GM18858 (cell line): ENCODE measurements around the gene DNAI2.
"Not testable (repeated sequence)": the region's sequence is repeated elsewhere in the genome, so short reads cannot be mapped to it uniquely, and the experiment has no call there.

Experiments
- ATAC-seq: cut with Tn5 transposase; IDR thresholded peaks from one replicate; pipeline ENCODE4 v1.9.1; 2021; ENCODE audit not compliant: unreplicated experiment

The DNAI2 gene

DNA sequence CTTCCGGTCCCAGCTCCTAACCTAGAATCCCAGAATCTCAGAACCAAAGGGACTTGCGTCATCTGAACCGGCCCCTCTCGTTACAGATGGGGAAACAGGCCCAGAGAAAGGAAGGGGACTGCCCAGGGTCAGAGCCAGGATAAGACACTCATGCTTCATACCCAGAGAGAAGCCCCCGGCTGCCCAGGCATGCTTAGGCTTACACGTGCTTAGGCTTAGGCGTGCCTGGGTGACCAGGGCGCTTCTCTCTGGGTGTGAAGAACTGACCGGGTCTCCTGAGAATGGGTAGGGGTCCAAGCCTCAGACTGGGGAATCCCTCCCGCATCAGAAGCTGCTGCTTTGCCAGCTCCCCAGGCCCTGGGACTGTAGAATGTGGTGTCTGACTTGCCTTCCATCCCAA is 29.9 kb upstream of the DNAI2 start:
- ATAC-seq = no peak

DNA sequence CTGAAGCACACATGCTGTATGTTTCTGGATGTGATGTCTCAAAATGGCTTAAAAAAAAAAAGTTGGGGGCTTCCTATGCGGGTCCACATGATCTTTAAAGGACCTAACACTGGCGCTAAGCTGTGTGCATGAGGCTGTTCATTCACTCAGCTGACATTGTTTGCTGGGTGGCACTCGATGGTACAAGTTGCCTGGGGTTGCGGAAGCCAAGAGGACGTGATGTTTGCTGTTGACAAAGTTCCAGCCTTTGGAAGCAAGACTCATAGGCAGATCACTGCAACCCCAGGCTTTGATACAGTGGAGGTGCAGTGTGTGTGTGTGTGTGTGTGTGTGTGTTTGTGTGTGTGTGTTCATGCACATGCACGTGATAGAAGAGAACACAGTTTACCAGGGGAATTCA is 29.5 kb upstream of the DNAI2 start:
- no peak for ATAC-seq

DNA sequence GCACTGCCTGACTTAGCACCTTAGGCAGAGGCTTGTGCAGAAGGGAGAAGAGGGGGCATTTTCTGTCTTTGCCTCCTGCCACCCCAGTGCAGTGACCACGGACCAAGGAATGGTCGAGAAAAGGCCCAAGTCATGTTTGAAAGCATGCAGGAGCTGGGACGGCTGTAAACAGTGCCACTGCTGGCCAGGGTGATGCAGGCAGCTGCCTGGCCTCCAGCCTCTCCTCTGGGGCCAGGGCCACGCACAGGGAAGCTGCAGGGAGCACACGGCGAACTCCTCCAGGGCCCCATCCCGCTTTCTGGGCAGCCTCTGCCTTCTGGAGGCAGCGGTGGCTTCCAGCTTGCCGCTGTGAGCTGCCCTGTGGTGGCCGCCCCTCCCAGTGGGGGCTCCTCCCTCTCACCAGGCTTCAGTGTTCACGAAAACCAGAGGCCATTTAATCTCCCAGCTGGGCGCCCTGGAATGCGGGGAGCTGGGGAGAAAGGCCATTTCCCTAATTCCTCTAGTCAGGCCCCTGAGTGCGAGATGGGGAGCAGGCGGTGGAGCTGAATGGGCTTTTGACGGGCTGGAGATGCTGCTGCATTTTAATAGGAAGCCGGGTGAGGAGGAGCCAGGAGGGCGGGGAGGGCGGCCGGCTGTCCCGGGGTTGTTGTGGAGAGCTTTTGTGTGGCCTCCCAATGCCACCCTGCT is 28.7 kb upstream of the DNAI2 start:
- no peak for ATAC-seq

DNA sequence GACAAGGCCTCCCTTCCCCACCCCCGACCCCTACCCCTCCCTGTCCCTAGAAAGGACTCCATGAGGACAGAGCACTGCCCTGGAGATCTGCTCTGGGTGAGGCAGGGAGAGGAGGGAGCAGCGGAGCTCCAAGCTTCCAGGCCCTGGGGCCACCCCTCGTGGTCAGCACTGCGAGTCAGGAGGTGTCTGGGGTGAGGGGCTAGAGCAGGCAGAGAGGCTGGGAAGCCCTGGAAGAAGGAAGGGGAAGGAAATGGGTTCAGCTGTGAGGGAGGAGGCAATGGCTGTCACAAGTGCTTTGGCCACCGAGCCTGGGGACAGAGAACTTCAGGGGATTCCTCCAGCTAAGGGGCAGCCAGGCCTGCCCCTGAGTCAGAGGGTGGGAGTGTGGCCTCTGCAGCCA is 28.2 kb upstream of the DNAI2 start:
- ATAC-seq = no peak

DNA sequence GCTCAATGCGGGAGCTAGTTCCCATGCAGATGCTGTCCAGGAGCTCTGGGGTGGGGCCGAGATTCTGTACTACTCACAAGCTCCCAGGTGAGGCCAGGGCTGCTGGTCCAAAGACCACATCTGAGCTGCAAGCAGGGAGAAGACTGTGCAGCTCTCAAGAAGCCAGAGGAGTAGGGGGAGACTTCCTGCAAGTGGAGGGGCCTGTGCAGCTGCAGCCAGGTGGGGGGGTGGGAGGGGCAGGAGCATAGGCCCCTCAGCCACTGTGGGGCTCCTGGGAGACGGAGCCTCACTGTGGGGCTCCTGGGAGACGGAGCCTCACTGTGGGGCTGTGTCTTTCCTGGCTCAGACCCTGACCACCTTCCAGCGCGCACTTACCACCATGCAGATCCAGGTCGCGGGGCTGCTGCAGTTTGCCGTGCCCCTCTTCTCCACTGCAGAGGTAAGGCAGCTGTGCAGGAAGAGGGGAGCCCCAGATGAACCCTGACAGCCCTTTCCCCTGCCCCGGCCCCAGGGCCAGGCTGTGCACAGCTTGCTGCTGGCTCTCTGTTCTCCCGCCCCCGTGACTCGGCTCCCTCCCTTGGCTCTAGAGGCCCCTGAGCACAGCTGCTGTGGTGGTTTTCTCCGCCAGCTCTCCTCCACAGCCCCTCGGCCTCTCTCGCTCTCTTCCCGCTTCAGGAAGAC is 24.3 kb upstream of the DNAI2 start:
- no peak for ATAC-seq

DNA sequence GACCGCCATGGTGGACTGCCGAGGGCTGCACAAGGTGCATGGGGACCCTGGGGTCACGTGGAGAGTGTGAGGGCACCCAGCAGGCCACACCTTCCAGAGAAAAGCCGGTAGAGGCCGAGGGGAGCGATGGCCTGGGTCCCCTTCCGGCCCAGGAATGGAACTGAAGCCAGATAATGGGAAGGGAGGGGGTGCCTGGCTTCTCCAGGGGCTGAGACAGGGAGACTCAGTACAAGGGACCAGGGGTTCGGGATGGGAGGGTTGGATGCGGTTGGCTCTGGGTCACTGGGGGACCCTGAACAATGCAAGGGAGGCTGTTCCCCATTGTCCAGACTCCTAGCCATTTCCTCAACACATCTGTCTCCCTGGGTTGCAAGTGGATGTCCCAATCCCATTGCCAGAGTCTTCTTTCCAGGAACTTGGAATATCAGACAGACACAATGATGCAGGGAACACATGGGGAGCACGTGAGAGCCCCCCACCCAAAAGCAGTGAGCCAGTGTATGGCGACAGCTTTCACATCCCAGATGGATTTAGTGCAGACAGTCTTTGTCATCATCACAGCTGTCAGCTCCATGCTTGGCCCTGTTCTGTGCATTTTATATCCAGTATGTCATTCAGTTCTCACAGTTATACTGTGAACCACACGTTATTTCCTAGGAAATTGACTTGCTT is 23.6 kb upstream of the DNAI2 start:
- ATAC-seq = no peak

DNA sequence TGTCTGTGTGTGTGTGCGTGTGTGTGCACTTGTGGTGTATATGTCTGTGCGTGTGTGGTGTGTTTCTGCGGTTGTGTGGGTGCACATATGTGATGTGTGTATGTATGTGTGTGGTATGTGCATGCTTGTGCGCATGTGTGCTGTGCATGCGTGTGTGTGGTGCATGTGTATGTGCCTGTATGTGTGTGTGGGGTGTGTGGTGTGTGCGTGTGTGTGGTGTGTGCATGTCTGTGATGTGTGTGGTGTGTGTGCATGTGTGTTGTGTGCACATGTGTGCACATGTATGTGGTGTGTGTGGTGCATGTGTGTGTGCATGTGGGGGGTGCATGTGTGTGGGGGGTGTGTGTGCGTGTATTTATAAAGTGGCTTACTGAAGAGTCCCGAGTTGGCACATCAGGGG is 23.0 kb upstream of the DNAI2 start:
- no peak for ATAC-seq

DNA sequence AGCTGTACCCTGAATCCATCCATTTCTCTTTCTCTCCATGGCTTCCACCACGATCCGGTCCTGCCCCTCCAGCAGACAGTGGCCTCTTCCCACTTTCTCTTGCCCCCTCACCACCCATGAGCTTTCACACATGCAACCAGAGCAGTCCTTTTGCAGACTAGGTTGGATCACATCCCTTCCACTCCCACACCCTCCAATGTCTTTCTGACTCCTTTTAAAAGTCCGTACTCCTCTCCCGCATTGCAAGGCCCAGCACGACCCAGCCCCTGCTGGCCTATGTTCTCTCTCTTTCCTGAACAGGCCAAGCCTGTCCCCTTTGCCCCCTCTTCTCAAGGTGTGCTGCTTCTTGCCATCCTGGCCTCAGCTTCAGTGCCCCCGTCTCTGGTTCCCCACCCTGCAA is 22.5 kb upstream of the DNAI2 start:
- no peak for ATAC-seq

DNA sequence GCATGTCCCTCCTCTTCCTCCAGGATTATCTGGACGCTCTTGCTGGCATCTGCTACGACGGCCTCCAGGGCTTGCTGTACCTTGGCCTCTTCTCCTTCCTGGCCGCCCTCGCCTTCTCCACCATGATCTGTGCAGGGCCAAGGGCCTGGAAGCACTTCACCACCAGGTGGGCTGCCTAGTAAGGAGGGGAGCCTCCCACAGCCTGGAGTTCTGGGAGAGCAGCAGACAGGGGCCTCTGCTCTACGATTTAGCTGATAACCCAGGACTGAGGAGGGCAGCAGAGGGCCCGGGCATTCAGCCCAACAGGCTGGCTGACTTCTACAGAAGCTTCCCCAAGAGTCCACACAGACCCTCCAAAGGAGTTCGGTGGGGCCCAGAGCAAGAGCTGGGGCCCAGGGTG is 21.8 kb upstream of the DNAI2 start:
- ATAC-seq = no peak

DNA sequence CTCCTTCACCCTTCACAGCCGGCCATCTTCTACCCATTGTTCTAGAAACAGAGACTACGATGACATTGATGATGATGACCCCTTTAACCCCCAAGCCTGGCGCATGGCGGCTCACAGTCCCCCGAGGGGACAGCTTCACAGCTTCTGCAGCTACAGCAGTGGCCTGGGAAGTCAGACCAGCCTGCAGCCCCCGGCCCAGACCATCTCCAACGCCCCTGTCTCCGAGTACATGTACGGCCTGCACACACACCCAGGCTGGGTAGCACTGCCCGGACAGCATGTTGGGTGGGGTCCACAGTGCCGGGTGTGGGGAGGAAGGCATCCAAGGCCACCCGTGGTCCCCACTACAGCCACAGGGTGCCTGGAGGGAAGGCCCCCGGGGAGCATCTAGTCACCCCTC is 21.0 kb upstream of the DNAI2 start:
- ATAC-seq = no peak

DNA sequence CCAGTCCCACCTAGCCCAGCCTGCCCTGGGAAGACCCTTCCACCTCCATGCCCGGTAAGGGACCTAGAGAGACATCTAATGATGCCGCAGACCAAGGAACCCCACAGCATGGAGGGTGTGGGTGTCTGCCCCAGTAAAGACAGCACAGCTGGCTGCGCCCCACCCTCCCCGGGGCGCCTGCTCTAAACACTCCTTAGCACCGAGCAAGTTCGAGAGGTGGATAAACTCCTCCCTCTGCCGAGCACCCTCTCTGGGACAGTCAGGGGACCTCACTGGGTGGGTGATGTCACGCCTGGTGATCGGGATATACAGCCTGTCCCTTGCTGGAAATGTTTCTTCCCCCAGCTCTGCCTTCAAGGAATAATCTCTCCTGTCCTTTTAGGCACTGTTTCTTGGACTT is 16.7 kb upstream of the DNAI2 start:
- no peak for ATAC-seq

DNA sequence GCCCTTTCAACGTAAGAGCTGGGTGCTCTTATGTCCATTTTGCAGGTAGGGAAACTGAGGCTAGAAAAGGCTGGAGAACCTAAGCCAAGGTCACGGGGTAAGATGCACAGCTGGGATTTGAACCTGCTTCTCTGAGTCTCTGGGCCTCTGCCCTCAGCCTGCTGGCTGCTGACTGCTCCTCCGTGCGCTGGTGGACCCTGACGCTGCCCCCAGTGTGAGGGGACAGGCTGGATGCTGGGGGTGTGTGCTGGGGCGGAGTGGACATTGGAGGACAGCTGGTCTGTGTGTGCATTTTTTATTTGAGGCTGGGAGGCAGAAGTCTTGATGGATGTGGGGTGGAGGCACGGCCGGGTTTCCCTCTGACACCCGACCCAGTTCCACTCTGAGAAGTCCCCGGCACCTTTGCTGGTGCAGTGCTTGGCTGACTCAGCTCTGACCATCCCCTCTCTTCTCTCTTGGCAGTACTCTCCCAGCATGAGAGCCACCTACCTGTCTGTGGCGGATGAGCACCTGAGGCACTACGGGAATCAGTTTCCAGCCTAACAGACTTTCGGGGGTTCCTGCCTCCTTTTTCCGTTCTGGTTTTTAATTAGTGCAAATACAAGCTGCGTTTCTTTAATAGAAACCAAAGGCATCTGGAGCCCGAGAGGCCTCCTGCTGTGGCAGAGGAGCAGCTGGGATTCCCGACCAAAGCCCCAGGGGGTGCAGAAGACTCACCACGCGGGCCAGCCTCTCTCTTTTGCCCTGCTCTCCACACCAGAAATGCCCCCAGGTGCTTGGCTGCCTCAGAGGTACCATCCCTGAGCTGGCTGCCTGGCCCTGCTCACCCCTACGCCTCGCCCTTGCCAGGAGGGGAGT is 14.1 kb upstream of the DNAI2 start:
- no peak for ATAC-seq

DNA sequence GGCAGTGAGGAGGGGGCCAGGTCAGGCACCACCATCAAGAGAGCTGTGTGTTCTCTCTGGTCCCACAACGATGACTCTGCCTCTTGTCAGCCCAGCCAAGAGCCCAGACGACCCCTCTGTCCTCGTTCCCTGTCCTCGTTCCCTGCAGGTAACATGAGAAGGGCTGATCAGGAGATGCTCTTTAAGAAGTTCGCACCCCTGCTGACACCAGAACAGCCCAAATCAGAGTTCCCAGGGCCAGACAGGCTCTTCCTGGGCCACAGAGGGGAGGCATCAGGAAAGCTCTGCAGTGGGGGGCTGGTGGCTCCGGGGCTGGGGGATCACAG is 13.5 kb upstream of the DNAI2 start:
- ATAC-seq = no peak

DNA sequence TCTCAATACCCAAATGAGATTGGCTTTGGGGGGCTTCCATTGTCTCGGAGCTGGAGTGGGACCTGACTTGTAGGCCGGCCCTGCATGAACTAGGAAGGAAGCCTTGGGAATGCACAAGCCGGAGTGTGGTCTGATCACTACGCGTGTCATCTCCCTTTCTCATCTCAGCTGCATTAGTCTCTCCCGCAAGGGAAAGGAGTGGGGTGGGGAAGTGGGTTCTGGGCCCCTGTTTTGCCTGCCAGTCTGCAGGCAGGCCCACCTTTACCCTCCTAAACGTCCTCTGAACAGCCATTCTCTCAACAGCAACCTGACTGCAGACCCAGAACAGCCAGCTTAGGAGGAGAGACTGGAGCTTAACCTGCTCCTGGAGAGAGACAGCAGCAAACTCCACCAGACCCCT is 11.4 kb upstream of the DNAI2 start:
- ATAC-seq = no peak

DNA sequence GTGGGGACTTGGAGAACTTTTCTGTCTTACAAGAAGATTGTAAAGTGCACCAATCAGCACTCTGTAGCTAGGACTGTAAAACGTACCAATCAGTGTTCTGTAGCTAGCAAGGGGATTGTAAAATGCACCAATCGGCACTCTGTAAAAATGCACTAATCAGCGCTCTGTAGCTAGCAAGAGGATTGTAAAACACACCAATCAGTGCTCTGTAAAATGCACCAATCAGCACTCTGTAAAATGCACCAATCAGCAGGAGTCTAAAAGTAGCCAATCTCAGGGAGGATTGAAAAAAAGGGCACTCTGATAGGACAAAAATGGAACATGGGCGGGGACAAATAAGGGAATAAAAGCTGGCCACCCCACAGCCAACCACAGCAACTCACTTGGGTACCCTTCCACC is 7.0 kb upstream of the DNAI2 start:
- ATAC-seq = not testable (repeated sequence)

DNA sequence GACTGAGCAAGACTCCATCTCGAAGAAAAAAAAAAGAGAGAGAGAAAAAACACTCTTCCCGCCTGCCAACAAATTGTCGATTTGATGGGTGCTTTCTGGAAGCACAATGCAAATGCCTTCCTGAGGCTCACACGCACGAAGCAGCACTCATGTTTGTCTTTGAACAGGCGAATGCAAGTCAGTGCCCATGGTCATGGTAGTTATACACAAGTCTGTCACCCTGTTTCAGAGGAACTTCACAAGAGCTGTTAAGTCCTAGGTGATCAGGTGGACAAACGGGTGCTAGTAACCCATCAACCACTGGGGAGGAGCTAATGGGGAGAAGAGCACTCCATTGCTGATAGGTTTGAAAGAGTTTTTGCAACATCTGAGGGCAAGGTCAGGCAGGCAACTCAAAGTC is 6.5 kb upstream of the DNAI2 start:
- ATAC-seq = no peak

DNA sequence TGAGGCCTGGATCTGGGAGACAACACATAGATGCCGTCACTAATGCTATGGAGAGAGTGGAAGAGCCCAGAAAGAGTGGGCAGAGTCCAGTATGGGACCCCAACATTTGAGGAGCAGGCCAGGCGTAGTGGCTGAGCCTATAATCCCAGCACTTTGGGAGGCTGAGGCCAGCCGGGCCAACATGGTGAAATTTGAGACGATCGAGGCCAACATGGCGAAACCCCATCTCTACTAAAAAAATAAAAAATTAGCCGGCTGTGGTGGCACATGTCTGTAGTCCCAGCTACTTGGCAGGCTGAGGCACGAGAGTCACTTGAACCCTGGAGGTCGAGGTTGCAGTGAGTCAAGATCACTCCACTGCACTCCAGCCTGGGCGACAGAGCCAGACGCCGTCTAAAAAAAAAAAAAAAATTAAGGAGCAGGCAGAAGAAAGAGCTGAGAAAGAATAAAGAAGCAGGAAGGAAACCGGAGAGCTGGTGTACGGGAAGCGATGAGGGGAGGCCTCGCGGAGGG is 6.0 kb upstream of the DNAI2 start:
- ATAC-seq = no peak

DNA sequence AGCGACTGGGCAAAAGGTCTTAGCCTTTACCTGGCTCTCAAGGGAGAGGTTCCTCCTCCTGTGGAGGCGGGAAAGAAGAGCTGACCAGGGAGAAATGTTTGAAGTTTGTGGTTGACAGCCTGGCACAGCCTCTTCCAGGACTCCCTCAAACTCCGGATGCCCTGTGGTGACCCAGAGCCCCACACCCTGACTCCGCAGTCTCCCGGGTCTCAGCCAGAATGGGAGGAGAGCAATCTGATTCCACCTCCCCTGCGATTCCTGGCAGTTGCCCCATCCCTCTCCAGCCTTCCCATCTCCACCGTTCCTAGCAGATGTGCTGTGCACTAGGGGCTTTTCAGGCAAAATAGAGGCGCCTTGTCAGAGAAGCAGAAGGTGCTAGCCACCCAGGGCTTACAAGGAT is 5.5 kb upstream of the DNAI2 start:
- ATAC-seq = no peak

DNA sequence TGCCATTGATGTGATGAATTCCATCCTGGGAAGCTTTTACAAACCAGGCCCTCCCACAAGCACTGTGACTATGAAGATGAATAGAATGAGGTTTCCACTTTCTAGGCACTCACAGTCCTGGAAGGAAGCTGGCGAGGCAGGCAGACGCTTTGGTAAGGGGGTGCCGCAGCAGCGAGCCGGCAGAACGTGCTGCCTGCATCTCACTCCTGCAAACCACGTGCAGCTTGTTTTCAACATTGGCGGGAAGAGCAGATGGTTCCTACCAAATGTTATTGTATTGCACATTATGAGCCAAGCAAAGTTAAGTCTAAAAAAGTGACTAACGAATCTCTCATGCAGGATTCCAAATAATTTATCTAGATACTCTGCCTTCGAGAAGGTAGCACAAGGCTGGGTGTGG is 3.7 kb upstream of the DNAI2 start:
- no peak for ATAC-seq

DNA sequence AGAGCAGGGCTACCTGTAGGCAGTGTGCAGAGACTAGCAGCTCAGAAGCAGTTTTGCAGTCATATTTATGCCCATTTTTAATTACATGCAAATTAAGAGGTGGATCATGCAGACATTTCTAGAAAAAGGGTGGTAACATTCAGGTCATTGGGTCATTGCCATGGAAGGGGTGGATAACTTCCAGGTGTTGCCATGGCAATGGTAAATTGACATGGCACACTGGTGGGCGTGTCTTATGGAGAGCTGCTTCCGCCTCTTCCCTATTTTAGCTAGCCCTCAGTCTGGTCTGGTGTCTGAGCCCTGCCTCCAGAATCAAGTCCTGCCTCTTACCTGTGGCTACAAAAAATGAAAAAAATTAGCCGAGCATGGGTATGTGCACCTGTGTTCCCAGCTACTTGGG is 2.8 kb upstream of the DNAI2 start:
- no peak for ATAC-seq

DNA sequence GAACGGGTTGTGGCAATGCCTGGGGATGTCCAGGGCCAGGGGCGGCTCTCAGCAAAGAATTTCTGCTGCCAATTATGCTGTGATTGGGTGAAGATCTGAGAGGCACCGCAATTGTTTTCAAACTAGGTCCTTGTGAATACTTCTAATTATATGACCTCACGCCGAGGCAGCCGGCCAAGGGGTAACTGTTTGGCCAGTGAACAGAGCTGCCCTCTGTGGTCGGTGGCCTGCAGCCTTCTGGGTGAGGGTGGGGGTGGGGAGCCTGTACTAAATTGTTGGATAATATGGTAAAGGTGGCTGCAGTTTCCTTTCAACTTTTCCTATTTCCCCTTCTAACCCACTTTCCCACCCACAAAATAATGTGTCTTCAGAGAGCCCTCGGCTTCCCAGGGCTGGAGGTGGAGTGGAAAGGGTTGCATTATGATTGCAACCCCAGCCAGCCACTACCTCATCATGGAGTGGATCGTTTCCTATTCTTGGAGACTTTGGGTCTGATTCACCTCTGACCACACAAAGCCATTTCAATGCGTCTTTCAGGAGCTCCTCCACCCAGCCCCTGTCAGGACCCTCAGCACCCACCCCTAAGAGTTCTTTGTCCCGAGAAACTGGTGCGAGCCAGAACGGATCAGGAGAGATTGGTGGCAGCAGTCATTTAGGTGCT is 2.0 kb upstream of the DNAI2 start:
- ATAC-seq = no peak
